ENCODE data around the gene CSRP1.

The CSRP1 gene

GRCh38 chr1:201535919-201536245, 29.0 kb upstream of the CSRP1 start:
- no peak overlapping the region for H3K4ac ChIP-seq (ENCODE audit: low read depth, low read length)
- H3K4me2 ChIP-seq (ENCODE audit: low read length), result no peak overlapping the region
- H2BK120ac ChIP-seq (ENCODE audit: low read depth, low read length), result no peak overlapping the region
- H3K4me1 ChIP-seq (ENCODE audit: control insufficient read depth, low read depth, low read length), result peaks cover 7% of the 10 kb centered on the region
- H3K18ac ChIP-seq (ENCODE audit: low read length), result no peak overlapping the region
- no peak overlapping the region for H2BK5ac ChIP-seq (ENCODE audit: low read length)
- no peak overlapping the region for H3K56ac ChIP-seq (ENCODE audit: low read length)
- H3K4me3 ChIP-seq (ENCODE audit: low read length), result no peak overlapping the region
- H2BK15ac ChIP-seq (replicated peaks; ENCODE audit: low read depth), result no peak overlapping the region
- peak overlapping the region; percentile 6 for H4K8ac ChIP-seq (ENCODE audit: low read depth, low read length)
- H2AK5ac ChIP-seq (ENCODE audit: low read length), result no peak overlapping the region
- no peak overlapping the region for H4K5ac ChIP-seq (ENCODE audit: low read length)
- no peak overlapping the region for H3K9ac ChIP-seq (ENCODE audit: low read length)
- no peak for DNase-seq
- H3K79me1 ChIP-seq (ENCODE audit: low read length), result no peaks in the 10 kb centered on the region
- no peak overlapping the region for H3K23ac ChIP-seq (ENCODE audit: low read length)
- WGBS (ENCODE audit: extremely low coverage, insufficient coverage, low lambda C conversion rate), result no CpG with 5 or more reads among the region's 6 CpGs
- no peak overlapping the region for H3K27ac ChIP-seq (ENCODE audit: low read depth, low read length)
- no peaks in the 10 kb centered on the region for H3K27me3 ChIP-seq (ENCODE audit: insufficient read depth, low read length, poor library complexity)
- no peaks in the 10 kb centered on the region for H3K79me2 ChIP-seq (ENCODE audit: control insufficient read depth, insufficient read depth, low read length)
- H3K36me3 ChIP-seq (ENCODE audit: control insufficient read depth, insufficient read depth, low read length), result no peaks in the 10 kb centered on the region

DNA sequence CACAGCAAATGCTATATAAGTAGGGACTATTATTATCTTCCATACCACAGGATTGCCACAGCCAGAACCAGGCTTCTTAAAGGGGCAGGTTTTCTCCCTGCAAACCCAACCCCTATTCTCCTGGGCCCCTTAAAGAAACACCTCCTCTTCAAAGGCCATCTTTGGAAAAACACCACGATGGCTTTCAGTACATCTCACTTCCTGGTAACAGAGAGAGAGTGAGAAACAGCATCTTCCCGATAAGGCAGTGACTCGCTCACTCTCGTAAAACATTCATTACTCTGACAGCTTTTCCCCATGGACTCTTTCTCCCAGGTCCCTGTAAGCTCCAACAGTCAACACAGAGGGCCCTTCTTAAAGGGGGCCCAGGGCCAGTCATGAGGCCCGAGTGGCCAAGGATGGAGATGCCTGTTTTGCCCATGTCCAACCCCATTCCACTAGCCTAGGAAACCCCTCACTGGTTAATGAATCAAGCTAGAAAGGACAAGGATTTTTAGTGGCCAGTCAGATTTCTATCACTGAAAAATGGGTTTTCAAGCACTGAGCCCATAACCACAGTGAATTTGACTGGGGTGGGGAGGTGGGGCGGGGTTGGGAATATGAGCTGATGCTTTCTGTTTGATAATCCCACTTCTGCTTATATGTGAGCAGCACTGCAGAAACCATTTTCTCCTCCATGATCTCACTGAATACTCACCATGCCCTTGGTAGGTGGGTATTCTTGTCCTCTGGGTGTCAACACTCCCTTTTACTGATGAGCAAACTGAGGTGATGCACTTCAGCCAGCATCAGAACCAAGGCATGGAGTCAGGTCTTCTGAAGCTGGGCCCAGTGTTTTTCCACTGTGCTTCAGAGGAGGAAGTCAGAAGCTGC, 28.4 kb upstream of the CSRP1 start:
- WGBS (ENCODE audit: extremely low coverage, insufficient coverage, low lambda C conversion rate), result no CpG with 5 or more reads among the region's 6 CpGs
- H3K4me3 ChIP-seq (ENCODE audit: low read length), result no peak overlapping the region
- H3K27me3 ChIP-seq (ENCODE audit: insufficient read depth, low read length, poor library complexity), result no peaks in the 10 kb centered on the region
- H2AK5ac ChIP-seq (ENCODE audit: low read length), result no peak overlapping the region
- H3K18ac ChIP-seq (ENCODE audit: low read length), result no peak overlapping the region
- peaks cover 4% of the 10 kb centered on the region for H3K4me1 ChIP-seq (ENCODE audit: control insufficient read depth, low read depth, low read length)
- H3K9ac ChIP-seq (ENCODE audit: low read length), result no peak overlapping the region
- H3K79me1 ChIP-seq (ENCODE audit: low read length), result no peaks in the 10 kb centered on the region
- no peak overlapping the region for H4K8ac ChIP-seq (ENCODE audit: low read depth, low read length)
- no peaks in the 10 kb centered on the region for H3K36me3 ChIP-seq (ENCODE audit: control insufficient read depth, insufficient read depth, low read length)
- H2BK5ac ChIP-seq (ENCODE audit: low read length), result no peak overlapping the region
- no peak overlapping the region for H2BK15ac ChIP-seq (replicated peaks; ENCODE audit: low read depth)
- no peak overlapping the region for H3K4me2 ChIP-seq (ENCODE audit: low read length)
- H2BK120ac ChIP-seq (ENCODE audit: low read depth, low read length), result no peak overlapping the region
- no peak overlapping the region for H3K4ac ChIP-seq (ENCODE audit: low read depth, low read length)
- H3K23ac ChIP-seq (ENCODE audit: low read length), result no peak overlapping the region
- no peak overlapping the region for H4K5ac ChIP-seq (ENCODE audit: low read length)
- H3K27ac ChIP-seq (ENCODE audit: low read depth, low read length), result no peak overlapping the region
- H3K79me2 ChIP-seq (ENCODE audit: control insufficient read depth, insufficient read depth, low read length), result no peaks in the 10 kb centered on the region
- no peak for DNase-seq
- H3K56ac ChIP-seq (ENCODE audit: low read length), result peak overlapping the region; percentile 49

DNA sequence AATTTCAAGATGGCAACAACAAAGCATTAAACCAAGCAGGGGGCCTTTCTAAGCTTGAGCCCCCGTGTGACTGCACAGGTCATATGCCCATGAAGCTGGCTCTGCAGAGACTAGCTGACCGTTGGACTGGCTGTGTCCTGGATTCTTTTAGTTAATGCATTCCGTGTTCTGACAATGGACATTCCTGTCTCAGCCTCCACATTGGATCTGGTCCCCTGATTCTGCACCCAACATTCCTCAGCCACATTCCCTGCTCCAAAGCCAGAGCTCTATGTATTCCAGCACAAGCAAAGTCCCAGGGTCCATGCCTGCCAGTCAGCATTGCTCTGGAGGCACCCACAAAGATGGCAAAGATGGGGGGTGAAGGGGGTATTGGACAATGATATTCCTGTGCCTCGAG, 26.9 kb upstream of the CSRP1 start:
- H2BK120ac ChIP-seq (ENCODE audit: low read depth, low read length), result no peak overlapping the region
- H3K4ac ChIP-seq (ENCODE audit: low read depth, low read length), result no peak overlapping the region
- no peak overlapping the region for H4K8ac ChIP-seq (ENCODE audit: low read depth, low read length)
- no peaks in the 10 kb centered on the region for H3K79me2 ChIP-seq (ENCODE audit: control insufficient read depth, insufficient read depth, low read length)
- H3K56ac ChIP-seq (ENCODE audit: low read length), result no peak overlapping the region
- H3K36me3 ChIP-seq (ENCODE audit: control insufficient read depth, insufficient read depth, low read length), result no peaks in the 10 kb centered on the region
- peaks cover 4% of the 10 kb centered on the region for H3K4me1 ChIP-seq (ENCODE audit: control insufficient read depth, low read depth, low read length)
- no peak overlapping the region for H2AK5ac ChIP-seq (ENCODE audit: low read length)
- no peak overlapping the region for H3K4me3 ChIP-seq (ENCODE audit: low read length)
- no peak overlapping the region for H2BK5ac ChIP-seq (ENCODE audit: low read length)
- no peaks in the 10 kb centered on the region for H3K27me3 ChIP-seq (ENCODE audit: insufficient read depth, low read length, poor library complexity)
- WGBS (ENCODE audit: extremely low coverage, insufficient coverage, low lambda C conversion rate), result no CpG with 5 or more reads among the region's 4 CpGs
- no peak overlapping the region for H2BK15ac ChIP-seq (replicated peaks; ENCODE audit: low read depth)
- H4K5ac ChIP-seq (ENCODE audit: low read length), result no peak overlapping the region
- H3K4me2 ChIP-seq (ENCODE audit: low read length), result no peak overlapping the region
- H3K27ac ChIP-seq (ENCODE audit: low read depth, low read length), result no peak overlapping the region
- H3K18ac ChIP-seq (ENCODE audit: low read length), result no peak overlapping the region
- no peak overlapping the region for H3K9ac ChIP-seq (ENCODE audit: low read length)
- H3K79me1 ChIP-seq (ENCODE audit: low read length), result no peaks in the 10 kb centered on the region
- no peak for DNase-seq
- H3K23ac ChIP-seq (ENCODE audit: low read length), result no peak overlapping the region

DNA sequence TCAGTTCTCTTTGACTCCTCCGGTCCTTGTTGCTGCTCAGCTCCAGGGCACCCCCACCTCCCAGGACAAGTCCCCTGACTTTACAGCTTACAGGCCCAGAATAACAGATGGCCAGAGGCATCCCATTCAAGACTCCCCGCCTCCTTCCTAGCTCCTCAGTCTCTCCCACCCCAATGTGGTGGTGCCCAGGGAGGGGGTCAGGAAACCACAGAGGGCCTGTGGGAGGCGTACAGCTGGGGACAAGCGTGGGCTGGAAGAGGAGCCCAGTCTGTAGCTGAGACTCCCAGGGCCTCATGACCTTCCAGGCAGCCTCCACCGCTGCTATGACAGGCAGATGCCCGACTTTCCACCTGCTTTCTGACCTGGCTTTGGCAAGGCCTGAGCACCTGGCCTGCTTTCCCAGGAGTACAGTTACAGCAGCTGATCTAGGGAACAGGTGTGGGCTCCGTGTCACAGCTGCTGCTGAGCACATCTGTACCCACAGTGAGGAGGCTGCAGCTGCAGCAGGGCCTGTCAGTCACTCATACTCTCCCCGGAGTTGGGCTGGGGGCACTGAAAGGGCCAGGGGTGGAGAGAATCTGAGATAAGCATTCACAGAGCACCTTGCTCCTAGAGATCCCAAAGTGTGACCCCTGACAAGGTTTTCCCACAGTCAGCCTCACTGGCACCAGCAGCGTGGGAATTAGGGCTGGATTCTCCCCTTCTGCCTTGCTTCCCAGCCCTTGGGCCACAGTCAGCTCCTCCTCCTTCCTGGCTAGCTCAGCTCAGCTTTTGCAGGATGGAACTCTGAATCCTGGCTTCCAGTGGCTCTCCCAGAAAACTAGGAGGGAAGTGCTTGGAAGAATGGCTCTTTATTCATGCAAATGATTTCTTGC, 24.9 kb upstream of the CSRP1 start:
- Histone ChIP-seq H4K5ac (ENCODE audit: low read length) (no peak overlapping the region), H3K4me3 (ENCODE audit: low read length) (no peak overlapping the region), H3K36me3 (ENCODE audit: control insufficient read depth, insufficient read depth, low read length) (no peaks in the 10 kb centered on the region), H3K4ac (ENCODE audit: low read depth, low read length) (no peak overlapping the region), H2BK5ac (ENCODE audit: low read length) (no peak overlapping the region), H3K23ac (ENCODE audit: low read length) (no peak overlapping the region), H2BK15ac (replicated peaks; ENCODE audit: low read depth) (no peak overlapping the region), H4K8ac (ENCODE audit: low read depth, low read length) (no peak overlapping the region), H3K4me2 (ENCODE audit: low read length) (no peak overlapping the region), H3K4me1 (ENCODE audit: control insufficient read depth, low read depth, low read length) (no peaks in the 10 kb centered on the region), H3K27me3 (ENCODE audit: insufficient read depth, low read length, poor library complexity) (no peaks in the 10 kb centered on the region), H3K27ac (ENCODE audit: low read depth, low read length) (no peak overlapping the region), H3K56ac (ENCODE audit: low read length) (no peak overlapping the region), H2BK120ac (ENCODE audit: low read depth, low read length) (no peak overlapping the region), H3K79me2 (ENCODE audit: control insufficient read depth, insufficient read depth, low read length) (no peaks in the 10 kb centered on the region), H3K18ac (ENCODE audit: low read length) (no peak overlapping the region), H2AK5ac (ENCODE audit: low read length) (no peak overlapping the region), H3K9ac (ENCODE audit: low read length) (no peak overlapping the region), H3K79me1 (ENCODE audit: low read length) (no peaks in the 10 kb centered on the region)
- DNase-seq, result no peak
- no CpG with 5 or more reads among the region's 9 CpGs for WGBS (ENCODE audit: extremely low coverage, insufficient coverage, low lambda C conversion rate)

DNA sequence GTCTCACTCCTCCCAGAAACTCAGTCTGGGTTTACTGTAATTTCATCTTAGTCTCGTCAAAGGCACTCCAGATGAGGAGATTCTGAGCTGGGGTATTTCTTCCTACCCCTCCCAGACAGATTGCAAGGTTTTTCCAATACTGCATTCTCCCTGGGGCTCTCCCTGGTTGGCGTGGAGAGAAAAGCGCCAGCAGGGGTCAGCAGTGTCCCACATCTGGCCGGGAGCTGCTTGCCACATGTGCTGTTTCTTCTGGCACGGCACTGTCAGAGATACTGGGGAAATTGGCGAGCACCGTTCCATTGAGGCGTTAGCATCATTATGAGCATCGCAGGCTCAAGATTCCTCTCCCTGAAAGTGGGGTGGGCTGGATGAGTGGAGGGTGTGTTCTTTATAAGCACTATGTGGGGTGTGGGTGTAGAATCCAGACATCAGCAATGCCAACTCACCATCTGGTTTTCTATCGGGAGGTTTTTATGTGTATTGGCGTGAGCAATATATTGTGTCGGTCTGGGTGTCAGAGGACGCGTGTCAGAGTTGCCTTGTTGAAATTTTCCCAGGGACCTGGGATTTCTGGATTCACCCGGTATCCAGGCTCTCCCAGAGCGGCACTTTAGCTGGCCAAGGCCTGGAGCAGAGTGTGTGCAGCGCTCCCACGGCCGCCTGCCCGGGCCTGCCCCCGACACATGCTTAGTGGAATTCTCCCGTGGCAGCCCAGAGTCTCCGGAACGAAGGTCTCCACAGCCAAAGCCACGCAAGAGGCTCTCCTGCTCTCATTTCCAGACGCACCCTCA, 24.0 kb upstream of the CSRP1 start:
- H3K9ac ChIP-seq (ENCODE audit: low read length), result no peak overlapping the region
- whole genome bisulfite sequencing (ENCODE audit: extremely low coverage, insufficient coverage, low lambda C conversion rate), result no CpG with 5 or more reads among the region's 26 CpGs
- no peak overlapping the region for H3K27ac ChIP-seq (ENCODE audit: low read depth, low read length)
- no peak overlapping the region for H3K4me3 ChIP-seq (ENCODE audit: low read length)
- no peaks in the 10 kb centered on the region for H3K79me1 ChIP-seq (ENCODE audit: low read length)
- H2BK5ac ChIP-seq (ENCODE audit: low read length), result no peak overlapping the region
- no peaks in the 10 kb centered on the region for H3K27me3 ChIP-seq (ENCODE audit: insufficient read depth, low read length, poor library complexity)
- H2BK120ac ChIP-seq (ENCODE audit: low read depth, low read length), result no peak overlapping the region
- no peak overlapping the region for H2AK5ac ChIP-seq (ENCODE audit: low read length)
- no peak overlapping the region for H3K4ac ChIP-seq (ENCODE audit: low read depth, low read length)
- no peaks in the 10 kb centered on the region for H3K4me1 ChIP-seq (ENCODE audit: control insufficient read depth, low read depth, low read length)
- no peak overlapping the region for H4K8ac ChIP-seq (ENCODE audit: low read depth, low read length)
- peak; percentile 86 for DNase-seq
- no peak overlapping the region for H3K23ac ChIP-seq (ENCODE audit: low read length)
- no peaks in the 10 kb centered on the region for H3K36me3 ChIP-seq (ENCODE audit: control insufficient read depth, insufficient read depth, low read length)
- no peak overlapping the region for H2BK15ac ChIP-seq (replicated peaks; ENCODE audit: low read depth)
- no peak overlapping the region for H4K5ac ChIP-seq (ENCODE audit: low read length)
- H3K18ac ChIP-seq (ENCODE audit: low read length), result no peak overlapping the region
- H3K79me2 ChIP-seq (ENCODE audit: control insufficient read depth, insufficient read depth, low read length), result no peaks in the 10 kb centered on the region
- H3K4me2 ChIP-seq (ENCODE audit: low read length), result no peak overlapping the region
- no peak overlapping the region for H3K56ac ChIP-seq (ENCODE audit: low read length)
